Keratinocyte (primary cell): Measurements from ENCODE around the gene TCHP.

ENCODE experiments used
- EZH2 ChIP-seq: IDR thresholded peaks from one replicate; pipeline ENCODE4 v1.6.1; 2012; ENCODE audit warnings: inconsistent platforms, mild to moderate bottlenecking, low read length, moderate library complexity
- TF ChIP-seq, protein P1 (sequence below), 3 experiments: IDR thresholded peaks in 1 of 3; conservative IDR thresholded peaks in 1 of 3; optimal IDR thresholded peaks in 1 of 3; 2 replicates in 2 of 3; 3 replicates in 1 of 3; pipeline versions ENCODE3 to v1.5.1; 2011; ENCODE audit warnings: low read length in 3 of 3, mild to moderate bottlenecking in 3 of 3, moderate library complexity in 2 of 3, control low read depth in 1 of 3, inconsistent platforms in 1 of 3; ENCODE audit not compliant: insufficient read depth in 2 of 3; ENCODE audit errors: extremely low read depth in 1 of 3

DNA sequence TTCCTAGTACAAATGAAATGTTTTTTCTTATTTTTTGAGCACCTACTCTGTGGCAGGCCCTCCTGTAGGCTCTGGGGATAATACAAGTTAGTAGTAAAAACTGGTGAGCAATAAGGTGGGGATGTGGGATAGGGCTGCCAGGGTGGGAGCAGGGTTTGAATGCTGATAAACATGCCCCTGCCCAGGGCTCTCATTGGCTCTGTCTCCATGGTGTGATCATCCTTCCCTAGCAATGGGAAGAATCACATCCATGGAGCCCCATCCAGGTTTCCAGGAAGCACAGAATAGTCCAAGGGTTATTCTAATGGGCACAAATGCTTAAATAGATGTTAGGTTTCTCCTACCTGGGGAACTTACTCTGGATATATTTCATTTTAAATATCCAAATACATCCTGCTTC lies 50.6 kb downstream of the TCHP start:
- TF ChIP-seq EZH2, result no peak
- TF ChIP-seq, protein P1, sequence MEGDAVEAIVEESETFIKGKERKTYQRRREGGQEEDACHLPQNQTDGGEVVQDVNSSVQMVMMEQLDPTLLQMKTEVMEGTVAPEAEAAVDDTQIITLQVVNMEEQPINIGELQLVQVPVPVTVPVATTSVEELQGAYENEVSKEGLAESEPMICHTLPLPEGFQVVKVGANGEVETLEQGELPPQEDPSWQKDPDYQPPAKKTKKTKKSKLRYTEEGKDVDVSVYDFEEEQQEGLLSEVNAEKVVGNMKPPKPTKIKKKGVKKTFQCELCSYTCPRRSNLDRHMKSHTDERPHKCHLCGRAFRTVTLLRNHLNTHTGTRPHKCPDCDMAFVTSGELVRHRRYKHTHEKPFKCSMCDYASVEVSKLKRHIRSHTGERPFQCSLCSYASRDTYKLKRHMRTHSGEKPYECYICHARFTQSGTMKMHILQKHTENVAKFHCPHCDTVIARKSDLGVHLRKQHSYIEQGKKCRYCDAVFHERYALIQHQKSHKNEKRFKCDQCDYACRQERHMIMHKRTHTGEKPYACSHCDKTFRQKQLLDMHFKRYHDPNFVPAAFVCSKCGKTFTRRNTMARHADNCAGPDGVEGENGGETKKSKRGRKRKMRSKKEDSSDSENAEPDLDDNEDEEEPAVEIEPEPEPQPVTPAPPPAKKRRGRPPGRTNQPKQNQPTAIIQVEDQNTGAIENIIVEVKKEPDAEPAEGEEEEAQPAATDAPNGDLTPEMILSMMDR (optimal IDR thresholded peaks at IDR 0.05 in 1 of 3, IDR thresholded peaks at IDR 0.05 in 1 of 3, conservative IDR thresholded peaks at IDR 0.05 in 1 of 3; ENCODE audit: extremely low read depth in 1 of 3, insufficient read depth in 2 of 3, low read length in 3 of 3), result no peak
